HG03139 (cell line): Measurements from ENCODE around the gene TMEM235.

ENCODE experiments used
- ATAC-seq: cut with Tn5 transposase; IDR thresholded peaks from one replicate; pipeline ENCODE4 v1.9.1; 2021; ENCODE audit not compliant: unreplicated experiment

The TMEM235 gene

DNA sequence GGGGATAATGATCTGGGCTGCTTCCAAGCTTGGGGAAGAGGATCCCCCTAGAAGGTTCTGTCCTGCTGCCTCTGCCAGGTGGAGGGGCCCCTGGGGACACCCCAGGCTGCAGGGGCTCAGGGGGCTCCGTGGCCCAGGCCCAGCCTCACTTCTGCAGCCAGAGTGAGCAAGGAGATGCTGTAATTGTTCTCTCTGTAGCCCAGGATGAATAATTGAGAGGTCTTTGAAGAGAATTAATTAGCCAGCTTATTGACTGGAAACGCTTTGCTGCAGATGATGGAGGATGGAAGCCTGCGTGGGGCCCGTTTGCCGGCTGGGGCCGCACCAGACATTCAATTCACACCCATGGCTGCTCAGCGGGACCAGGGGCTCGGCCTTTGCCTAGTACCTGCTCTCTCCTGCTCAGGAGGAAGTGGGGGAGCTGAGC lies 38.5 kb downstream of the TMEM235 start:
- no peak for ATAC-seq

- ATAC-seq: no peak
These were observed 40.2 kb downstream of the TMEM235 start for GRCh38 chr17:78271419-78272170.

GRCh38 chr17:78272181-78272913 lies 40.9 kb downstream of the TMEM235 start:
- ATAC-seq: no peak

GRCh38 chr17:78272914-78273258 lies 41.5 kb downstream of the TMEM235 start:
- no peak for ATAC-seq

DNA sequence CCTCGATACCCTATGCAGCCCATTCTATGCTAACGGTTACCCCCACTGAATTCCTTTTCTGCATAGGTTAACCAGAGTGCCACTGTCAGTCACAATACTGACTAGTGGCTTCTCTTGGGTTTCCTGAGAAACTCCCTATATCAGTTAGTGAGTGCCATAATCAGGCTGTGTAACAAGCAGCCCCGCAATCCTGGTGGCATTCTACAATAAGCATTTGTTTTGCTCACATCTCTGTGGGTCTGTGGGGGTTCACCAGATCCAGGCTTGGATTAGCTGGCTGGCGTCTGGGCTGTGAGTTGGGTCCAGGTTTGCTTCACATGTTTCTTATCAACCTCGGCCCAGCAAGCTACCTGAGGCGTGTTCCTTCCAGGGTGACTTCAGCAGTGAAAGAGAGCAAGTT lies 42.4 kb downstream of the TMEM235 start:
- no peak for ATAC-seq

- ATAC-seq: no peak
These were observed 43.9 kb downstream of the TMEM235 start for GRCh38 chr17:78275355-78275754.

DNA sequence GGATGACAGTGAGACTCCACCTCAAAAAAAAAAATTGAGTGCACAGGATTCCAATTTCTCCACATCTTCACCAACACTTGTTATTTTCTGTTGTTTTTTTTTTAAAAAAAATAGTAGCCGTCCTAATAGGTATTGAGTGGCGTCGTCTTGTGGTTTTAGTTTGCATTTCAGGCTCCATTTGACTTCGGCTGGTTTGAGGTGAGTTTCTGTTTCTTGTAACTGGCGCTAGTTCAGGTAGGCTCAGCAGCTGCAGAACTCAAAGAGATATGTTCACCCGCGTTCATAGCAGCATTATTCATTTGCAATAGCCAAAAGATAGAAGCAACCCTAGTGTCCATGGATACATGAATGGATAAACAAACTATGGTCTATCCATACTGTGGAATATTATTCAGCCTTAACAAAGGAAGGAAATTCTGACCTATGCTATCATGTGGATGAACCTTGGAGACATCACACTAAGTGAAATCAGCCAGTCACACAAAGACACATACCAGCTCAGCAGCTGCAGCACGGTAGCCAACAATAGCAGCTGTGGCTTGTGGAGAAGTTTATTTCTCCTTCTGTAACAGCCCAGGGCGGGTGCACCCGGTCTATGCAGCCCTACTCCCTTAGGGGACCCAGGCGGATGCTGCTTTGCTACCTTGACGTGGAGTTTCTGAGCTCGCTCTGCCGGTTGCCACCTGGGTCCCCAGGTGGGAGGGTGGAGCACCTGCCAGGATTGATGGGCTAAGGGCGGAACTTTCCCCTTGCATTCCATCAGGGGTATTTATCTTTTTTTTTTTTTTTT lies 44.9 kb downstream of the TMEM235 start:
- ATAC-seq: no peak

- ATAC-seq: no peak
These were observed 46.8 kb downstream of the TMEM235 start for GRCh38 chr17:78278139-78278741.

- ATAC-seq: no peak
These were observed 48.0 kb downstream of the TMEM235 start for GRCh38 chr17:78279360-78279990.

- no peak for ATAC-seq
These were observed 49.9 kb downstream of the TMEM235 start for GRCh38 chr17:78281249-78281845.

DNA sequence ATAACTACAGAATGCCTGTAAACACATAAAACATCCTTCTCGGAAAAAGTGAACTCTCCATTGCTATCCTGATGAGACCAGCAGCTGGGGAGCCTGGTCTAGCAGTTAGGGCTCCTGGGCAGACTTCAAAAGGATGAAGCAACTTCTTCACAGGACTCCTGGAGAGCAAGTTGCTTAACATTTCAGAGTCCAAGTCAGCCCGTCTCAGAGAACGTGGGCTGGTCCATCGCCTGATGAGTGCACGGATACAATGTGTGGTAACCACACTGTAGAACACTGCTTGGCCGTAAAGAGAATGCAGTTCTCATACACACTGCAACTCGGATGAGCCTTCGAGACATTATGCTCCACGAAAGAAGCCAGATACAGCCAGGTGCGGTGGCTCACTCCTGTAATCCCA lies 52.7 kb downstream of the TMEM235 start:
- no peak for ATAC-seq

- ATAC-seq: no peak
These were observed 57.6 kb downstream of the TMEM235 start for GRCh38 chr17:78289004-78289403.

- no peak for ATAC-seq
These were observed 58.5 kb downstream of the TMEM235 start for GRCh38 chr17:78289802-78290363.
